GM19043 (cell line): ENCODE data around the gene TBC1D17.

ENCODE experiments used
- ATAC-seq: cut with Tn5 transposase; IDR thresholded peaks from one replicate; pipeline ENCODE4 v1.9.1; 2021; ENCODE audit warnings: low read depth; ENCODE audit not compliant: unreplicated experiment

TBC1D17 gene

GRCh38 chr19:49889687-49890348 lies 12.3 kb downstream of the TBC1D17 start:
- no peak for ATAC-seq

GRCh38 chr19:49890349-49891311 lies 13.1 kb downstream of the TBC1D17 start:
- no peak for ATAC-seq

GRCh38 chr19:49891393-49891792 lies 13.9 kb downstream of the TBC1D17 start:
- no peak for ATAC-seq

- no peak for ATAC-seq
Observed at GRCh38 chr19:49892716-49893115, 15.2 kb downstream of the TBC1D17 start.

GRCh38 chr19:49894011-49894664 lies 16.6 kb downstream of the TBC1D17 start:
- no peak for ATAC-seq

- ATAC-seq: no peak
Observed at GRCh38 chr19:49894879-49895565, 17.5 kb downstream of the TBC1D17 start.

- no peak for ATAC-seq
Observed at GRCh38 chr19:49895566-49896297, 18.2 kb downstream of the TBC1D17 start.

GRCh38 chr19:49896863-49897621 lies 19.5 kb downstream of the TBC1D17 start, which contains the start of gene IL4I1:
Gene IL4I1 (minus strand): TSS chr19:49896887. CDS start chr19:49896160, 727 bp downstream.
- ATAC-seq: peak; percentile 67

GRCh38 chr19:49904136-49904535 lies 26.6 kb downstream of the TBC1D17 start:
- ATAC-seq: no peak

GRCh38 chr19:49906879-49907564 lies 29.5 kb downstream of the TBC1D17 start:
- no peak for ATAC-seq

- ATAC-seq: no peak
Observed at GRCh38 chr19:49907745-49908446, 30.4 kb downstream of the TBC1D17 start.

GRCh38 chr19:49908480-49909420 lies 31.2 kb downstream of the TBC1D17 start:
- no peak for ATAC-seq

GRCh38 chr19:49910179-49910578 lies 32.7 kb downstream of the TBC1D17 start:
- no peak for ATAC-seq

- no peak for ATAC-seq
Observed at GRCh38 chr19:49911381-49912145, 34.1 kb downstream of the TBC1D17 start.

- no peak for ATAC-seq
Observed at GRCh38 chr19:49912965-49913685, 35.6 kb downstream of the TBC1D17 start.
